Fibroblast of gingiva (primary cell): Measurements from ENCODE around the gene SYNE1.
A peak's percentile ranks its signal among the peaks of the same experiment; 100 is the strongest.

Experiments used
- DNase-seq: peaks from one replicate; pipeline ENCODE4 v3.0.0-alpha.2; 2011; ENCODE audit warnings: low read depth

The SYNE1 gene

DNA sequence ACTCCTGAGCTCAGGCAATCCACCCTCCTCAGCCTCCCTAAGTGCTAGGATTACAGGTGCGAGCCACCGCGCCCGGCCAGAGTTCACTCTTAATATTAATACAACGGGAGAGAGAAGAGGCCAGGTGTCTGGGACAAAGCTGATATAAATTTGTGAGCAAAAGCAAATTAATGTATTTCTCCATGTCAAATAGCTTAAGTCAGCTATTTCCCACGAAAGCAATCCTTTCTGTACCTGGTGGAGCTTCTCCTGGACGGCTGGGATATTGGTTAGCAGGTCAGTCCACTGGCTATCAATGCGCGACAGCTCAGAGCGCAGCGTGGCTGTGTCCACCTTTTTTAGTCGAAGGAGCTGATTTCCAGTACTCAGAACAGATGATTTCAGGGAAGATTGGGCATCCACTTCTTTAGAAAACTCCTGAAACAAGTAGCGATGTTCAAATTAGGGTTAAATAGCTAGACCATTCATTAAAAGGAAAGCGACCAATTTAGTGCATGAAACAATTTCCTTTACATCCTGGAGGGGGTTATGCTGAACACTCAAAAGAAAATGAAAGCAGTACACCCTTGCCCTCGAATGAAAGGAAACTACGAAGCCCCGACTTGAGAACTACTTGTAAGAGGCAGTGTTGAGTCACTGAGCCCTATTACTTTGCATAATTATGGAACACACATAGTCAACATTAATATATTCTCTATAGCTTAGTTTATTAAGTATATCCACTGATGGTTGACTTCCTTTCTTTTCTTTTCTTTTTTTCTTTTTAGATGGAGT lies 403.4 kb downstream of the SYNE1 start:
- no peak for DNase-seq

GRCh38 chr6:152232501-152233151 lies 404.5 kb downstream of the SYNE1 start:
- peak; percentile 13 for DNase-seq

GRCh38 chr6:152229330-152229729 lies 407.8 kb downstream of the SYNE1 start:
- no peak for DNase-seq

DNA sequence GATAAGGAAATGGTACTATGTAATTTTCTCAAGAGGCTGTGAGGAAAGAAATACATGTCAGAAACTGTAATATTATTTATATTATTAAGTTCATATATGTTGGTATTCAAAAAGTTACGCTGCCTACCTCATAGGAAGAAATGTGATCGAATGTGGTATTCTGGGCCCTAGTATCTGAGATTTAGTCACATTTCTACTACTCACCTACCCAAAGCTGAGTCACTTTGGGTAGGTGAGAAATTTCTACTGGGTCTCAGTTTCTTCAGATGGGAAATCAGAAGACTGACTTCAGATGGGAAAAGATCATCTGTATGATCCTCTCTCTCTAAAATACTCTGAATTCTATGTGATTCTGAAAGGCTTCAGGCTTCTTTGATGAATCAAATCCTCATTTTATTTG lies 411.0 kb downstream of the SYNE1 start:
- DNase-seq: no peak

GRCh38 chr6:152225241-152225934 lies 411.8 kb downstream of the SYNE1 start:
- peak; percentile 40 for DNase-seq

DNA sequence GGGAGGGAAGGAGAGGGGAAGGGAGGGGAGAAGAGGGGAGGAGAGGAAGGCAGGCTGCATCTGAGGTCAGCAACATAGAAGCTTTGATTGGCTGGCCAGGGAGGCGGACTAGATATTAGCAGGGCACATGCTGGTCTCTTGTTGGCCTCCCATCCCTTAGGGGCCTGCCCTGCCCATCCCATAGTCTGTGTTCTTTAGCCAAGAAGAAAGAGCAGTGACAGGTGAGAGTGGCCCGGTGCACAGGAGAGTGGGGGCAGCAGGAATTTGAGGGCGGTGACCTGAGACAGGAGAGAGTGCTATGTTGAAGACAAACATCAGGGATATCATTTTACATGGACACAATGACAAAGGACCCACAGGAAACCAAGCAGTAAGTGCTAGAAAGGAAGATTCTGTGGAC lies 413.5 kb downstream of the SYNE1 start:
- no peak for DNase-seq

DNA sequence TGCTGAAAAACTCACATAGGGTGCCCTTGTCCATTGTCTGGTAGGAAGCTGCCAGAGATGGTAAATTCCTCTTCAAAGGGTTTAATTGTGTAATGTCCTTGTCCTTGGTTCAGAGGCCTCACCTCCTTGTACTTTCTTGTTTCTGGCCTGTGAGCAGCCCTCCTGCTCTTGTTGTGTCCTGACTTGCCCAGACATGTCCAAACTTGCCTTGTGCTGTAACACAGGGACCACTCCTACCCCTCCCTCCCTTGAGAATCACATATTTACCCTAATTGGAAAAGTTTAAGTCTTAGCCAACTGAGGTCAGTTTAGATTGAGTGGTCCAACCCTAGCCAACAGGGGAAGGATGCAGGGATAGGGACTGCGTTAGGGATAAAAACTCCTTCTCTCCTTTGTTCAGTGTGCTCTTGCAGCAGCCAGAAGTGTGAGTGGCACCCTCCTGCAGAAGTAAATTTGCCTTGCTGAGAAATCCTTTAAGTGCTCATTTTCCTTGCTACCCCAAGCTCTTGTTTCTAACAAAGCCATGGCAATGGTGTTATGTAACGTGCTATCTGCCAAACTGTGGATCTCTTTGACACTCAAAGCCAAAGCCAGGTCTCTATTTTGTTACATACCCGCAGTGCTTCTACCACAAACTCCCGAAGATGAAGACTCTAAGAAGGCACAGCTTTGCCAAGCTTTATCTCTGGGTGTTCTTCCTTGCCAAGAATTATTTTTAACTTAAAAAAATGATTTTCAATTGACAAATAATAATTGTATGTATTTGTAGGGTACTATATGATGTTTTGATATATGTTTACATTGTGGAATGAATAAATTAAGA lies 415.1 kb downstream of the SYNE1 start:
- DNase-seq: no peak

DNA sequence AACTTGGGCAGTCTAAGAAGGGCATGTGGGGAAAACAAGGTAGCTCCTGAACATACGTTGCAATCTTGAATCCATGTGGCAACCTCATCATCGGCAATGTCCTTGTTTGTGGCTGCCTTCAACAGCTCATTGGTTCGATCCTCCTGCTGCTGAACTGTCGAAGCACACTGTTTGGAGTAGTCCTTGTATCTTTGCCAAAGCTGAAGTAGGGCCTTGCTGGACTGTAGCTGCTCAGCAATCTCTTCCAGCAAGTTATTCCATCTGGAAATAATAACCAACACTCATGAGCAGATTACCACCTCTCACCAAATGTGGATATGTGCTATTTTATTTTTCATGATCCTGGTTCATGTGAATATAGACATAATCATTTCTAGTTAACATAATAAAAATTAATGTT lies 416.4 kb downstream of the SYNE1 start:
- peak; percentile 36 for DNase-seq

DNA sequence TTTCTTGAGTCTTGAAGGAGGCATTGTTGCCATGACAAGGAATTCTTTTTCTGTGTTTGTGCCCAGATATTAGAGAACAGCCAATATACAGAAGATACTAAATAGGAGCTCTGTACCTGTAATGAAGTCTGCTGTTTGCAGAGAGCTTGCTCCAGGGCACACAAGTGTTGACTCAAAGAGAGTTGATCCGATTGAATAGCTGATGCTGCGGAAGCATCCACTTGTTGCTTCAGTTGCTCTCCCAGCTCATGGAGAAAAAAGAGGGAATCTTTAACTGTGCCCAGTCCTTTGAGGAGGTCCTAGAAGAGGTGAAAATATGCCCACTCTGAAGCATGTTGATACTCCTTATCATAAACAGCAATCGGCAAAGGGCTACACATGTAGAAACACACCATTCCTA lies 418.3 kb downstream of the SYNE1 start:
- DNase-seq: no peak

DNA sequence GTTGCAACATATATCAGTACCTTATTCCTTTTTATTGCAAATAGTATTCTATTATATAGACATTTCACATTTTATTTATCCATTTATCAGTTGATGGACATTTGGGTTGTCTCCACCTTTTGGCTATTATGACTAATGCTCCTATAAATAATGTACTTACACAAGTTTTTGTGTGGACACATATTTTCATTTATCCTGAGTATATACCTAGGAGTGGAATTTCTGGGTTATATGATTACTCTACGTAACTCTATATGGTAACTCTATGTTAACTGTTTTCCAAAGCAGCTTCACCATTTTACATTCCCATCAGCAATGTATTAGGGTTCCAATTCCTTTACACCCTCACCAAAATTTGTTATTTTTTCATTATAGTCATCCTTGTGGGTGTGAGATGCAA lies 424.7 kb downstream of the SYNE1 start:
- no peak for DNase-seq

DNA sequence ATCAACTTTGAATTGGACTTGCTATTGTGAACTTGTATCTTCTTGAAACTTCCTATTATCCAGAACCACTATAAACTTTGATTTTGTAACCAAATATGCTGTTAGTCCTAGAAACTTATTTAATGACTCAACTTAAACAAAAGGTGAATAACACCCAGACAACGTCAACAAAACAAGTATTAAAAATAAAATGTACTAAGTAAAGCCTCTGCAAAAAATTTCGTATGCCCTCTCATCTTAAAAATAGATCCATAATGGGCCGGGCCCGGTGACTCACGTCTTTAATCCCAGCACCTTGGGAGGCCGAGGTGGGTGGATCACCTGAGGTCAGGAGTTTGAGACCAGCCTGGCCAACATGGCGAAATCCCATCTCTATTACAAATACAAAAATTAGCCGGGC lies 428.0 kb downstream of the SYNE1 start:
- DNase-seq: no peak

GRCh38 chr6:152207915-152208714 lies 429.0 kb downstream of the SYNE1 start:
- DNase-seq: no peak

GRCh38 chr6:152206072-152206818 lies 430.9 kb downstream of the SYNE1 start:
- DNase-seq: no peak

GRCh38 chr6:152204591-152204990 lies 432.6 kb downstream of the SYNE1 start:
- DNase-seq: no peak

DNA sequence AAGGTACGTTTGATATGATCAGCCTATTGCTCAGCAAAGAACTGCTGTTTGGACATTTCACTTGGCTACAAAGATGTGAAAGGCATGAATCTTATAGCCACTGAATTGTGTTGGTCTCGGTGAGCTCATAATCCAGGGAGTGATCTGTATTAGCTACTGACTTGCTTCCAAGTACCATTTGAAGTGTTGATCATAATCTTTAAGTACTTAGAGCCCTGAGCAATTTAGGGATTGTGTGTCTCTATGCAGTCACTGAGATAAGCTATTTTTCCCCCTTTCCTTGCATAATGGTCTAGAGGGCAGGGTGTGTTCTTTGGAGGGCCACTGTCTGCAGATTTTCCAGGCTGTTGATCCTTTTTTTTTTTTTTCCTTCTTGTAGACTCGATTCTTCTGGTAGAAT lies 436.0 kb downstream of the SYNE1 start:
- DNase-seq: no peak

DNA sequence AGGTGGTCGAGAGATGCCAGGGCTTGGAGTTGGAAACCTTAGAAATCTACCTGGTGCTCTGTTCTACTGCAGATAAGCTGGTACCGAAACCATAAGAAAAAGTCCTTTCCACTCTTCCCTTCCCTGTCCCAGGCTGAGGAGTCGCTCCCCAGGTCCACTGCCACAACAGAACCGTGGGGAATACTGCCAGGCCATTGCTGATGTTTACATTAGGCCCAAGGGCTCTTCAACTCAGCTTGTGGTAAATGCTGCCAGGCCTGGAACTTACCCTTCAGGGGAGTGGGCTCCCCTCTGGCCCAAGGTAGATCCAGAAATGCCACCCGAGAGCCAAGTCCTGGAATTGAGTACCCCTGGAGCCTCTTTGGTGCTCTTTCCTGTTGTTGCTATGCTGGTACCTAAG lies 441.3 kb downstream of the SYNE1 start:
- no peak for DNase-seq

- DNase-seq: no peak
Observed at GRCh38 chr6:152189736-152190135, 447.4 kb downstream of the SYNE1 start.

GRCh38 chr6:152188011-152188410 lies 449.2 kb downstream of the SYNE1 start:
- DNase-seq: no peak

DNA sequence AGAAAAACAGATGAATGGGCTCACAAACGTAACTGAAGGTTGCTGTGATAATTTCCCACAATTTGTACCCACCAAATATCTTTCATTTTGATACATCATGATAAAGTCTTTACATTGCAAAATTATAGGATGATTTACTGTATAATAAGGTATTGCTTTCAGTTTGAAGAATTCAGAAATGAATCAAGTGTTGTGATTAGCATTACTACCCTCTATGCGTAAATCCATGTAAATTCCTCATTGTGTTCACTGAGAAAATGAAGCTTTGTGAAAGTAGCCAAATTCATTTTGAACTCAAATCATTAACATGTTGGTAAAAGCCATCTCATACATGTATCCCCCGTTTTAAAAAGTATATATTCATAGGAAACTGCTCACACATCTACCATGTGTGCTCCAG lies 450.3 kb downstream of the SYNE1 start:
- DNase-seq: no peak

DNA sequence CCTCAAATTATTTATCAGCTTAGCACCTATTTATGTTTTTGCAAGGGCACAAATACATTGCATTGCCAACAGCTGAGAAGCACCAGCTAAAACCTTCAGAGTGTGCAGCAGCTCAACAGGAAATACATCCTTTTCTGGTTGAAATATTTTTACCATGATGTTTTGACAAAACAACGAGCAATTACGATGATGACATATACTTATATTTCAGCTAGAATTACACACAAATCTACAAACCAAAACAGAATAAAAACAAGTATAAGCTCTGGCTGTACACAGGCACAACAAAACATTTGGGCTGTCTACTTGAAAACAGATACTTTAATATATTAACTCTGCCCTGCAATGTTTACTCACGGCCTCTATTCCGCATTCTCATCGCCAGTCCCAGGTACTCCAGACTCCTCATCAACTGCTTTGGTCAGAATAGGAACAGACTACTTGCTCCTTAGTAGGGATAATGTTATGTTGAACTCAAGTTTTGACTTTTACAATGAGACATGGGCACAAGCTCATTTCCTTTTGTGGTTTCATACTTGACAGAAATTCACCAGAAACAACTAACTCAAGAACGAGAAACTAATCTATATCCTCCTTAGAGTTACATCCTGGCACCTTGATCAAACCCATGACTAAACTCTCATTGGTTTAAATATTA lies 452.1 kb downstream of the SYNE1 start:
- DNase-seq: peak; percentile 25
